Activated CD8-positive, alpha-beta T cell treated with anti-CD3 and anti-CD28 coated beads, Interleukin-2, amount 10 ng/mL, durations not matched to agents 7 days and 5 days (primary cell): ENCODE measurements around the gene LGALSL. TPM values are rescaled to one million over a fixed set of nuclear protein-coding genes. Genes with fewer than 3 reads are reported as not detected.
"Not testable (repeated sequence)": the region's sequence is repeated elsewhere in the genome, so short reads cannot be mapped to it uniquely, and the experiment has no call there.

Experiments used
- ATAC-seq: fragments of 150-1000 bp; cut with Tn5 transposase; one replicate; pipeline ENCODE4 v1.10.0; 2021; ENCODE audit warnings: moderate library complexity
- CTCF ChIA-PET: fragments of 350-600 bp; sonication (Branson Sonifier 250); formaldehyde crosslinking; loops from one replicate; lab custom pipeline; 2021; ENCODE audit warnings: antibody characterized with exemption; lab: Charles Lee
- POLR2A ChIA-PET: fragments of 350-600 bp; sonication (Branson Sonifier 250); formaldehyde crosslinking; loops from one replicate; lab custom pipeline; 2021; ENCODE audit warnings: antibody characterized with exemption; lab: Charles Lee
- DNase-seq: peaks from one replicate; pipeline ENCODE4 v3.0.0-alpha.2; 2020
- H3K27ac Mint-ChIP-seq: one replicate; pipeline ENCODE4 v1.8.0; 2021; ENCODE audit warnings: mild to moderate bottlenecking, mixed read lengths
- H3K27me3 Mint-ChIP-seq: one replicate; pipeline ENCODE4 v1.8.0; 2021; ENCODE audit warnings: low read depth, mixed read lengths
- H3K36me3 Mint-ChIP-seq: one replicate; pipeline ENCODE4 v1.8.0; 2021; ENCODE audit warnings: low read depth, mixed read lengths
- H3K4me1 Mint-ChIP-seq: one replicate; pipeline ENCODE4 v1.8.0; 2021; ENCODE audit warnings: low read depth, mixed read lengths
- H3K4me3 Mint-ChIP-seq: one replicate; pipeline ENCODE4 v1.8.0; 2021; ENCODE audit warnings: mild to moderate bottlenecking, mixed read lengths
- H3K9me3 Mint-ChIP-seq: one replicate; pipeline ENCODE4 v1.8.0; 2022; ENCODE audit warnings: mixed read lengths; ENCODE audit not compliant: insufficient read depth
- total RNA-seq, 2 experiments: library from RNA; stranded (reverse); gene quantifications; one replicate each; pipeline ENCODE4 v1.2.3, GENCODE V29; 2021

The LGALSL gene
- total RNA-seq, 2 experiments from 2014 or later = 0.73 to 1.1 TPM

DNA sequence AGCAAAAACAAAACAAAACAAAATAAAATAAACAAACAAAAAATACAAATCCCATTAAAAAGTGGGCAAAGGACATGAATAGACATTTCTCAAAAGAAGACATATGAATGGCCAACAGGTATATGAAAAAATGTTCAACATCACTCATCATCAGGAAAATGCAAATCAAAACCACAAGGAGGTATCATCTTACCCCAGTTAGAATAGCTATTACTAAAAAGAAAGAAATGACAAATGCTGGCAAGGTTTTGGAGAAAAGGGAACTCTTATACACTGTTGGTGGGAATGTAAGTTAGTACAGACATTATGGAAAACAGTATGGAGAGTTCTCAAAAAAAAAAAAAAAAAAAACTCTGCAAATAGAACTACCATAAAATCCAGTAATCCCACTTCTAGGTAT lies 8.0 kb upstream of the LGALSL start:
- H3K27ac Mint-ChIP-seq, POLR2A ChIA-PET, H3K4me3 Mint-ChIP-seq, DNase-seq, H3K9me3 Mint-ChIP-seq, H3K36me3 Mint-ChIP-seq, ATAC-seq, H3K4me1 Mint-ChIP-seq: not testable (repeated sequence)
- peaks cover 22% of the 10 kb centered on the region for H3K27me3 Mint-ChIP-seq
- CTCF ChIA-PET = interaction anchor here (1.0 kb wide), 1 partner anchor 14 kb away, joined by 3 read pairs; no protein-coding TSS in a partner anchor

DNA sequence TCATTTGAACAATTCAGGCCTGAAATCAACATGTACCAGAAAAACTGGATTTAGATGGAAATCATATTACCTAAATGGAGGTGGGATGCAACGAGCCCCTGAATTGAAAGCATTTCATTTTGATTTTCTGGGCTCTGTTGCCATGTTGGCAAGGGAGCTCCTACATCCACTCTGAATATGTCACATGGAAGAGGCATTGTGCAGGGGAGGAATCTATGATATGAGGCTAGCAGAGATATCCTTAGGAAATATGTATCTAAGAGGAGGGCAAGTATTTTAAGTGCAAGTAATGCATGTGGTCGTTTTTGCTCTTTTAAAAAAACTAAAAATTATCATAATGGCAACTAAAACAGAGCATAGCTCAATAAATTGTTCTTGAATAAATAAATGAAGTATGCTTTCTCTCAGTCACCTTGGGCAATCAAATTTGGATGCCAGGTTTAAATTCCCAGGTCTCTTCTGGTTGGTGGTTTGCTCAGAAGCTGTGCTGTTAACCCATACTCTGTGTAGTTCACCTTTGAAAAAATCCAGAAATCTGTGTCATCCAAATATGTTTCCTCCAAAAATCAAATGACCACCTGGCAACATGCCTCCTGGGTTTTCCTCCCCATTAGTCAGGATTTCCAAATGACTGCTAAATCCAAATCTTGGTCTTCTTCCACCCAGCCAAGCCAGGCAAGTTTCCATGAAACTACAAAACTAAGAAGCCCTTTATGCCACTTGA lies 6.5 kb upstream of the LGALSL start:
- no peak overlapping the region for H3K27ac Mint-ChIP-seq
- ATAC-seq (no peak), DNase-seq (no peak)
- ChIA-PET POLR2A (no interaction called here), CTCF (interaction anchor here (1.0 kb wide), 1 partner anchor 40 kb away, joined by 5 read pairs; no protein-coding TSS in a partner anchor)
- H3K9me3 Mint-ChIP-seq = no peaks in the 10 kb centered on the region
- no peaks in the 10 kb centered on the region for H3K36me3 Mint-ChIP-seq
- H3K4me1 Mint-ChIP-seq = no peaks in the 10 kb centered on the region
- no peak overlapping the region for H3K4me3 Mint-ChIP-seq
- peaks cover 25% of the 10 kb centered on the region for H3K27me3 Mint-ChIP-seq

DNA sequence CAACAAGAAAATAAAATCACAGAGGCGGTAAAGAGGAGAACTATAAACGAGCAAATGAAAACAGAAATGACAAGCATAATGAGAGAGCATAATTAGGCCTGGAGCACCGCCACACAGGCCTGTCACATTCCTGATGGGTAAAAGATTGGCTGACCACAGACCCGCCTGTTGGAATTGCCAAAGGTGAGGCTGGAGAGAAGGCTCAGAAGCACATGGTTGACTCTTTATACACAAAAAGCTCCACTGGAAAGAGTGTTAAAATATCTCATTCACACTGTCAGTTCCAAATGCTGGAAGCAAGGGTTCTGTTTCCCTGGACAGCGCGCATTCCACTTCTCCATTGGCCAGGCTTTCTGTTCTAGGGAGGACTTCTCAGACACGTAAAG lies 5.9 kb upstream of the LGALSL start:
- Mint-ChIP-seq H3K27ac (no peak overlapping the region), H3K36me3 (no peaks in the 10 kb centered on the region), H3K4me1 (no peaks in the 10 kb centered on the region), H3K27me3 (peaks cover 23% of the 10 kb centered on the region), H3K4me3 (no peak overlapping the region), H3K9me3 (no peaks in the 10 kb centered on the region)
- no peak for DNase-seq
- POLR2A ChIA-PET = no interaction called here
- CTCF ChIA-PET = interaction anchor here (1.0 kb wide), 1 partner anchor 40 kb away, joined by 5 read pairs; no protein-coding TSS in a partner anchor
- no peak for ATAC-seq

DNA sequence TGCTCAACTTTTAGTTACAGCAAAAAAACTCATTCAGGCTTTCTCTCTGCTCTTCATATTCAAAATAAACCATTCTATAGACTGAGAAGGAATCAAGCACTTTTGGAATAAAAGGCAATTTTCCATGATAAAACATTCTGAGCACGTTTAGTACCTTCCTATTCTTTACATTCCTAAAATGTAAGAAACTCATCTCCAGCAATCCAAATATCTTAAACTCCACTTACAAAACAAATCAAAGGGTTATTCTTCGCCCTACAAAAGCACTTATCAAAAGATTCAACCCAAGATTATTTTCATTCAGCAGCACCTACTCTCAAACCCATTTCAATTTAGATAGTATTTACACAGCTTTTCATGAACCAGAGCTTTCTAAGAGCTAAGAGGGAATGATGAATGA lies 2.9 kb upstream of the LGALSL start:
- ChIA-PET POLR2A (no interaction called here), CTCF (interaction anchor here (1.0 to 2.2 kb wide), 3 partner anchors 36 to 401 kb away, joined by 5 to 9 read pairs (median 6); no protein-coding TSS in a partner anchor)
- no peaks in the 10 kb centered on the region for H3K36me3 Mint-ChIP-seq
- peaks cover 12% of the 10 kb centered on the region for H3K4me1 Mint-ChIP-seq
- H3K4me3 Mint-ChIP-seq = no peak overlapping the region
- DNase-seq (no peak), ATAC-seq (no peak)
- H3K27ac Mint-ChIP-seq = no peak overlapping the region
- H3K27me3 Mint-ChIP-seq = peaks cover 24% of the 10 kb centered on the region
- H3K9me3 Mint-ChIP-seq = no peaks in the 10 kb centered on the region

DNA sequence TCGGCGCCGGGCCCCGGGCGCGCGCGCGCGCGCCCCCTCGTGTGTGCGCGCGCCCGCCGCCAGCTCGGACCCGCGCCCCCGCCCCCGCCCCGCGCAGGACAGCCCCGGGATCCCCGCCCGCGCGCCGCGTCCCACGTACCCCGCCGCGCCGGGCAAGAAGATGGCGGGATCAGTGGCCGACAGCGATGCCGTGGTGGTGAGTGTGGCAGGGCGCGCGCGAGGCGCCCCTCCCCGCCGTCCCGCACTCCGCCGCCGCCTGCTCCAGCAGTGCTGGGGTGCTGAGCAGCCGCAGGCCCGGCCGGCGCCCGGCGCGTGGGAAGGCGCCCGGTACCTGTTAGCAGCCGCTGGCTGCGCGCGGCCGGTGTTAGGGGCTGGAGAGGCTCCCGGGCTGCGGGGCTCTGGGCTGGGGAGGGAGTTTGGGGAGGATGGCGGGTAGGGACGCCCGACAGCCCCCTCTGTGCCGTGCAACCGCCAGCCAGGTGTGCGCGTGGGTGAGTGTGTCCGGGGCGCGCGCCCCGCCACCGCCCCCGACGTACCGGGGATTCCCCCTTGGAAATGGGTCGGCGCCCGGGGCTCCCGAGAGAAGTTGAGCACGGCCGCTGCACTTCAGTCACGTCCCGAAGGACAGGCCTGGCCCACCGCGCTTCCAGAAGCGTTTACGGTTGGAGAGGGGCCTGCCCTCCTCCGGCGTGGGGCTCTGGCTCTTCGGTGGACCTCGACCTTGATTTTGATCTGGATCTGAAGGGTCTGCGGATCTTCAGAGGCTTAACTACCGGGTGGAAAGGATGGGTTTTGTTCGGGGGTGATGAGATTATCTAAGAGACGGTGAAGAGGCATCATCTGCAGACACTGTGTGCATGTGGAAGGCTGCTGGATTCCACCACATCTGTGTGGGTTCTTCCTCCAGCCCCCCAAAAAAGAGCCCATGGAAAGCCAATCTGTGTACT lies 697 bp downstream of the LGALSL start:
- H3K4me1 Mint-ChIP-seq = peaks cover 12% of the 10 kb centered on the region
- ChIA-PET POLR2A (no interaction called here), CTCF (interaction anchor here (1.0 to 6.4 kb wide), 3 partner anchors 124 to 190 kb away, joined by 3 to 33 read pairs (median 4); no protein-coding TSS in a partner anchor)
- no peaks in the 10 kb centered on the region for H3K9me3 Mint-ChIP-seq
- H3K4me3 Mint-ChIP-seq = peak overlapping the region; percentile 64
- no peak overlapping the region for H3K27ac Mint-ChIP-seq
- DNase-seq (peak; percentile 48), ATAC-seq (peak; percentile 82)
- H3K36me3 Mint-ChIP-seq = no peaks in the 10 kb centered on the region
- H3K27me3 Mint-ChIP-seq = peaks cover 20% of the 10 kb centered on the region

DNA sequence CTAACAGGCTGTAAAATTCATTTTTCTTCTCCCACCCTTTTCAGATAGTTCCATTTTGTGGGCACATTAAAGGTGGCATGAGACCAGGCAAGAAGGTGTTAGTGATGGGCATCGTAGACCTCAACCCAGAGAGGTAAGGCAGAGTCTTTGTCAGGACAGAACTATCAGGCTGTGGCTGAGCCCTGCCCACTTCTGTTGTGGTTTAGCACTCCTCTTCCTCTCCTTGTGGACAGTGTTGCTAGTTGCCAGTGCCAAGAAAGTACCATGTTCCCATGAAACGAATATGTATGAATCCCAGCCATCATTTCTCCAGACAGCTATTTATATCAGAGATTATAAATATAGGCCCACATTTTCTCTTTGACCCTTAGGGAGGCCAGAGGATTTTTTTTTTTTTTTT lies 1.6 kb downstream of the LGALSL start:
- peaks cover 20% of the 10 kb centered on the region for H3K27me3 Mint-ChIP-seq
- ChIA-PET POLR2A (interaction anchor here (0.6 kb wide), 1 partner anchor 406 kb away, joined by 4 read pairs; no protein-coding TSS in a partner anchor), CTCF (interaction anchor here (1.0 to 6.4 kb wide), 4 partner anchors 33 to 189 kb away, joined by 3 to 33 read pairs (median 15); no protein-coding TSS in a partner anchor)
- H3K36me3 Mint-ChIP-seq = no peaks in the 10 kb centered on the region
- peaks cover 12% of the 10 kb centered on the region for H3K4me1 Mint-ChIP-seq
- DNase-seq (no peak), ATAC-seq (no peak)
- H3K4me3 Mint-ChIP-seq = peak overlapping the region; percentile 64
- H3K27ac Mint-ChIP-seq = no peak overlapping the region
- H3K9me3 Mint-ChIP-seq = no peaks in the 10 kb centered on the region

DNA sequence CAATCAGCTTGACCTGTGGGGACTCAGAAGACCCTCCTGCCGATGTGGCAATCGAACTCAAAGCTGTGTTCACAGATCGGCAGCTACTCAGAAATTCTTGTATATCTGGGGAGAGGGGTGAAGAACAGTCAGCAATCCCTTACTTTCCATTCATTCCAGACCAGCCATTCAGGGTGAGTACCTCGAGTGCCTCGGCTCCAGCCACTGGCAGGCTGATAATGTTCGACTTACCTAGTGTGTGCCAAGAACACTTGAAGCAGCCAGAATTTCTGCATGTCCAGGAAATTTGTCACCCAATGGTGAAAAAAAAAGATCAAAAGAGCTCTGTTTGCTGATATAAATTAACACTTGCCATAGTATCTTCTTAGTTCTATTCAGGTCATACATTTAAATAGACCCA lies 2.3 kb downstream of the LGALSL start:
- no peak overlapping the region for H3K4me3 Mint-ChIP-seq
- H3K27me3 Mint-ChIP-seq = peaks cover 17% of the 10 kb centered on the region
- no peak overlapping the region for H3K27ac Mint-ChIP-seq
- no peak for DNase-seq
- CTCF ChIA-PET = interaction anchor here (1.6 to 6.4 kb wide), 5 partner anchors 32 to 188 kb away, joined by 4 to 33 read pairs (median 10); no protein-coding TSS in a partner anchor
- H3K4me1 Mint-ChIP-seq = peaks cover 12% of the 10 kb centered on the region
- ATAC-seq = no peak
- H3K9me3 Mint-ChIP-seq = no peaks in the 10 kb centered on the region
- POLR2A ChIA-PET = no interaction called here
- H3K36me3 Mint-ChIP-seq = no peaks in the 10 kb centered on the region

DNA sequence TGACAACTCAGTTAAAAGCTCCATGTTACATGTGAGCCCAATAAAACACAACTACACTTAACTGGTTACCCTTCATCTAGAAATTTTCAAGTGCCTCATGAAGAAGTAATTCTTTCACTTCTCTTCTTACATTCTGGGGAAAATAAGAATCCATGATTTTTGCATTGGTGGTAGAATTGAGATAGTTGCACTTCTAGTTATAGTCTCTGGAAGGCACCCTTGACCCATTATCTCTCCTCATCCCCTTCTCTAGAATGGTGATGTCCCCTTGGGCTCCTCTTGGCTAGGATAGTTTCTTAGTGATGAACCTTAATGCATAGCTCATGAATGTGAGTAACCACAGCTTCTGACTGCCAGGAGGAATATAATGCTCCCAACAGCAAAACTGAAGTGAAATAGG lies 3.6 kb downstream of the LGALSL start:
- H3K4me1 Mint-ChIP-seq = peaks cover 12% of the 10 kb centered on the region
- ChIA-PET POLR2A (no interaction called here), CTCF (interaction anchor here (0.8 to 6.4 kb wide), 8 partner anchors 21 to 130 kb away, joined by 3 to 33 read pairs (median 7); no protein-coding TSS in a partner anchor)
- no peaks in the 10 kb centered on the region for H3K9me3 Mint-ChIP-seq
- peaks cover 12% of the 10 kb centered on the region for H3K27me3 Mint-ChIP-seq
- H3K36me3 Mint-ChIP-seq = no peaks in the 10 kb centered on the region
- ATAC-seq = no peak
- no peak for DNase-seq
- no peak overlapping the region for H3K27ac Mint-ChIP-seq
- no peak overlapping the region for H3K4me3 Mint-ChIP-seq

DNA sequence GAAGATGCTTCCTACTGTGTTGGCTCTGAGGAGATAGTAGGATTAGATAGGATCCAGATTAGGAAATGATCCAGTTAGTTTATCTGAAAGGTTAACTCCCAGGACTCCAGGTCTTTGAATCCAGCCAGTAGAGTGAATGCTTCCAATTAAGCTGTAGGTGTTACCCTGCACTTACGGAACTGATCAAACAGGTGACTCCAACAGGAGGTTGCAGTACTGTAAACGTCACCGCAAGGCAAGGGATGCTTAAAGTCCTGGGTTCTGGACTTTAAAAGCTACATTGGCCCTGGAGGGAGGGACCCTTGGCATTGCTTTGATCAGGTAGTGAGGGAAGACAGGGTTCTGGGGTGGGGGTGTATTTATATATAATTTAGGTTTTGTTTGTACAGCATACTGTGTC lies 5.6 kb downstream of the LGALSL start:
- Mint-ChIP-seq H3K4me3 (no peak overlapping the region), H3K27ac (no peak overlapping the region), H3K36me3 (no peaks in the 10 kb centered on the region), H3K4me1 (peaks cover 9% of the 10 kb centered on the region), H3K9me3 (no peaks in the 10 kb centered on the region), H3K27me3 (peaks cover 6% of the 10 kb centered on the region)
- ChIA-PET POLR2A (no interaction called here), CTCF (interaction anchor here (3.9 to 6.4 kb wide), 2 partner anchors 29 to 129 kb away, joined by 26 to 33 read pairs; no protein-coding TSS in a partner anchor)
- no peak for DNase-seq
- no peak for ATAC-seq

DNA sequence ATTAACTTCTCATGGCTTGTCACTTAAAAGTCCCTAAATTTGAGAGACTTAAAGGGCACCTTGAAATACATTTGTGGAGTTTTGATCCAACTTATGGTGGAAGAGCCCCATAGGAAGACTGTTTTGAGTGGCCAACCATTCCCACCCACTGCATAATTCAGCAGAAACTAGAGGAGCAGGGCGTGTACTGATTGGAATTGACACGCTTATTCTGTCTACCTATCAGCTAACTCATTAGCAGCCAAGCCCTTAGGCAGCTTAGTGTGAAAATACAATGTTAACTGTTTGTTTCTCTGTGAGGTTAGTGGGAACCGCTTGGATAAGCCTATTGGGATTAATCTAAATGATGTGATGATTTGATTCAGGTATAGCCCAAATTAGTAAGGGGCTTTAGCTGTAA lies 6.4 kb downstream of the LGALSL start:
- no peak for DNase-seq
- H3K27ac Mint-ChIP-seq = no peak overlapping the region
- peaks cover 3% of the 10 kb centered on the region for H3K4me1 Mint-ChIP-seq
- H3K36me3 Mint-ChIP-seq = no peaks in the 10 kb centered on the region
- peaks cover 10% of the 10 kb centered on the region for H3K27me3 Mint-ChIP-seq
- no peak overlapping the region for H3K4me3 Mint-ChIP-seq
- no peaks in the 10 kb centered on the region for H3K9me3 Mint-ChIP-seq
- POLR2A ChIA-PET = no interaction called here
- no peak for ATAC-seq
- CTCF ChIA-PET = interaction anchor here (6.4 kb wide), 1 partner anchor 130 kb away, joined by 33 read pairs; no protein-coding TSS in a partner anchor

DNA sequence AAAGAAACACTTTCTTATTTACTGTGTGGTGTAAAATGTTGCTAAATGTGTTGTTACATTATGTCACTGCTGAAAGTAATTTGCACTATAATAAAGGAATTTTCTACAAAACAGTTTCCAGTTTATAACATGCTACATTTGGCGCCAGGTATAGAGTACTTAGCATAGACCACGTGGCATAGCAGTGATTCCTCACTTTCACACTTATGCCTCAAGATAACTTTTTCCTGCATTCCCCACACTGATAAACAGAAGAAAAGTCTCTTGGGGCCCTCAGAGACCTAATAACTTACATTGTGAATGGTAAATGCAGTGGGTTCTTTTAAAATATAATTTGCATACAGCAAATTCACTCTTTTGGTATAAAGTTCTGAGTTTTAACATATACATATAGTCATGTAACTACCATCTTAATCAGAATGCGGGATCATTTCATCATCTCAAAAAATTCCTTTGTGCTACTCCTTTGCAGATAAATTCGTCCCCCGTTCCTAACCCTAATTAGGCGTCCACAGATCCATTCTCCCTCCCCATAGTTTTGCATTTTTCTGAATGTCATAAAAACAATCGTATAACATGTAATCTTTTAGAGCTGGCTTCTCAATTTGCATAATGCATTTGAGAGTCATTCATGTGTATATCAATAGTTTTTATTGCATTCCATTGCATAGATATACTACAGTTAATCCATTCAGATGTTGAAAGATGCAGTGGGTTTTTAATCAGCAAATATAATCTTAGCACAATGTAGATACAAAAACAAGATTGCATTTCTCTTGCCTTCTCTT lies 7.5 kb downstream of the LGALSL start:
- no peak overlapping the region for H3K4me3 Mint-ChIP-seq
- H3K9me3 Mint-ChIP-seq = no peaks in the 10 kb centered on the region
- POLR2A ChIA-PET = interaction anchor here (0.7 kb wide), 1 partner anchor 16 kb away, joined by 3 read pairs; no protein-coding TSS in a partner anchor
- ATAC-seq (no peak), DNase-seq (no peak)
- no peak overlapping the region for H3K27ac Mint-ChIP-seq
- CTCF ChIA-PET = interaction anchor here (1.2 to 1.7 kb wide), 2 partner anchors 27 to 131 kb away, joined by 5 to 8 read pairs; no protein-coding TSS in a partner anchor
- no peaks in the 10 kb centered on the region for H3K36me3 Mint-ChIP-seq
- H3K4me1 Mint-ChIP-seq = no peaks in the 10 kb centered on the region
- peaks cover 7% of the 10 kb centered on the region for H3K27me3 Mint-ChIP-seq
